IPS DF 19.7 (cell line): Measurements from ENCODE around the gene FAM107A.

ENCODE experiments used
- DNase-seq: peaks from one replicate; pipeline ENCODE4 v3.0.0-alpha.2; 2013; ENCODE audit warnings: low read depth, low spot score

Gene FAM107A

GRCh38 chr3:58577269-58577821, at the start of gene FAM107A:
Gene FAM107A, minus strand, starts transcription at chr3:58577391. Its CDS starts 7,531 bp downstream, at chr3:58569860.
- DNase-seq: no peak

- DNase-seq: no peak
Measured at GRCh38 chr3:58625196-58625824, 48.1 kb upstream of the FAM107A start.

GRCh38 chr3:58624550-58624949, 47.4 kb upstream of the FAM107A start:
- DNase-seq: no peak

GRCh38 chr3:58623961-58624360, 46.8 kb upstream of the FAM107A start:
- DNase-seq: no peak

- no peak for DNase-seq
Measured at GRCh38 chr3:58623478-58623877, 46.3 kb upstream of the FAM107A start.

GRCh38 chr3:58622892-58623291, 45.7 kb upstream of the FAM107A start:
- no peak for DNase-seq

GRCh38 chr3:58622436-58622835, 45.2 kb upstream of the FAM107A start:
- DNase-seq: no peak

- DNase-seq: no peak
Measured at GRCh38 chr3:58621086-58621830, 44.1 kb upstream of the FAM107A start.

GRCh38 chr3:58620421-58620820, 43.2 kb upstream of the FAM107A start:
- no peak for DNase-seq

- DNase-seq: no peak
Measured at GRCh38 chr3:58617338-58617761, 40.2 kb upstream of the FAM107A start.

- no peak for DNase-seq
Measured at GRCh38 chr3:58613236-58614132, 36.3 kb upstream of the FAM107A start.

- no peak for DNase-seq
Measured at GRCh38 chr3:58612830-58613229, 35.6 kb upstream of the FAM107A start.

GRCh38 chr3:58609990-58610389, 32.8 kb upstream of the FAM107A start:
- no peak for DNase-seq

GRCh38 chr3:58608648-58609047, 31.5 kb upstream of the FAM107A start:
- no peak for DNase-seq

GRCh38 chr3:58607816-58608215, 30.6 kb upstream of the FAM107A start:
- no peak for DNase-seq

GRCh38 chr3:58606693-58607092, 29.5 kb upstream of the FAM107A start:
- no peak for DNase-seq

- DNase-seq: no peak
Measured at GRCh38 chr3:58604031-58604430, 26.8 kb upstream of the FAM107A start.

GRCh38 chr3:58603606-58604005, 26.4 kb upstream of the FAM107A start:
- DNase-seq: no peak

- DNase-seq: no peak
Measured at GRCh38 chr3:58597770-58598310, 20.6 kb upstream of the FAM107A start.

- no peak for DNase-seq
Measured at GRCh38 chr3:58596834-58597518, 19.8 kb upstream of the FAM107A start.

GRCh38 chr3:58594117-58594516, 16.9 kb upstream of the FAM107A start:
- no peak for DNase-seq
